ENCODE results near the gene CFB. TPM values are rescaled to one million over a fixed set of nuclear protein-coding genes. Genes with fewer than 3 reads are reported as not detected.

Gene CFB
- total RNA-seq, 6 donors from 2014 or later: 15.0 to 199 (median 58.1) TPM

Small RNA genes lying within 50 kb of the gene (small RNA-seq; reads per million reads assigned to genes)
- gene AL645922.1: 0 reads per million in 4 donors

Other genes with a start within 250 kb of the CFB start
- gene ABHD16A, start 242.8 kb upstream of the CFB start, total RNA-seq: 10 to 100 TPM; 42.1 to 62.5 (median 51.6) TPM
- gene LY6G6F, start 239.2 kb upstream of the CFB start, total RNA-seq: 1 to 10 TPM in 4 of 6 donors, under 1 TPM in 2; 0.63 to 9.4 (median 1.7) TPM
- not detected for gene LY6G6D, start 230.7 kb upstream of the CFB start, total RNA-seq
- gene LY6G6C, start 224.3 kb upstream of the CFB start, total RNA-seq: under 1 TPM in 1 of 6 donors, not detected in 5; 0.23 TPM
- 1 to 10 TPM in 3 of 6 donors, under 1 TPM in 2, not detected in 1; 0.30 to 4.1 (median 1.2) TPM for gene MPIG6B, start 222.7 kb upstream of the CFB start, total RNA-seq
- gene DDAH2, start 216.8 kb upstream of the CFB start, total RNA-seq: 100 to 1,000 TPM in 2 of 6 donors, 10 to 100 TPM in 4; 46.6 to 157 (median 83.7) TPM
- gene CLIC1, start 209.6 kb upstream of the CFB start, total RNA-seq: 100 to 1,000 TPM; 138 to 497 (median 277) TPM
- gene MSH5, start 206.1 kb upstream of the CFB start, total RNA-seq: 10 to 100 TPM in 4 of 6 donors, 1 to 10 TPM in 2; 7.3 to 52.4 (median 13.1) TPM
- gene SAPCD1, start 183.4 kb upstream of the CFB start, total RNA-seq: 10 to 100 TPM in 1 of 6 donors, 1 to 10 TPM in 5; 1.1 to 15.7 (median 5.3) TPM
- 1 to 10 TPM; 4.0 to 7.4 (median 6.6) TPM for gene VWA7, start 168.8 kb upstream of the CFB start, total RNA-seq
- 10 to 100 TPM; 21.2 to 67.8 (median 39.7) TPM for gene VARS1, start 150.3 kb upstream of the CFB start, total RNA-seq
- 10 to 100 TPM in 5 of 6 donors, 1 to 10 TPM in 1; 5.0 to 44.9 (median 20.9) TPM for gene LSM2, start 139.1 kb upstream of the CFB start, total RNA-seq
- 1 to 10 TPM in 5 of 6 donors, under 1 TPM in 1; 0.89 to 3.1 (median 2.0) TPM for gene HSPA1L, start 130.8 kb upstream of the CFB start, total RNA-seq
- 100 to 1,000 TPM in 5 of 6 donors, 10 to 100 TPM in 1; 80.7 to 236 (median 144) TPM for gene HSPA1A, start 130.6 kb upstream of the CFB start, total RNA-seq
- gene HSPA1B, start 118.4 kb upstream of the CFB start, total RNA-seq: 100 to 1,000 TPM in 5 of 6 donors, 10 to 100 TPM in 1; 92.2 to 177 (median 127) TPM
- gene NEU1, start 83.3 kb upstream of the CFB start, total RNA-seq: 10 to 100 TPM; 28.3 to 90.3 (median 64.6) TPM
- 10 to 100 TPM; 19.1 to 84.2 (median 42.0) TPM for gene SLC44A4, start 67.1 kb upstream of the CFB start, total RNA-seq
- 10 to 100 TPM; 23.6 to 57.3 (median 41.7) TPM for gene EHMT2, start 48.4 kb upstream of the CFB start, total RNA-seq
- 1 to 10 TPM; 1.0 to 7.5 (median 2.2) TPM for gene ZBTB12, start 44.0 kb upstream of the CFB start, total RNA-seq
- 100 to 1,000 TPM; 119 to 322 (median 233) TPM for gene C2, start 18.4 kb upstream of the CFB start, total RNA-seq
- gene NELFE, start 12.9 kb downstream of the CFB start, total RNA-seq: 10 to 100 TPM; 42.8 to 84.2 (median 63.0) TPM
- gene SKIC2, start 13.1 kb downstream of the CFB start, total RNA-seq: 100 to 1,000 TPM in 1 of 6 donors, 10 to 100 TPM in 5; 27.7 to 172 (median 58.6) TPM
- gene DXO, start 26.0 kb downstream of the CFB start, total RNA-seq: 10 to 100 TPM; 14.1 to 40.9 (median 19.3) TPM
- 100 to 1,000 TPM in 4 of 6 donors, 10 to 100 TPM in 2; 89.8 to 217 (median 139) TPM for gene C4A, start 36.0 kb downstream of the CFB start, total RNA-seq
- 100 to 1,000 TPM in 3 of 6 donors, 10 to 100 TPM in 3; 85.7 to 193 (median 97.7) TPM for gene C4B, start 68.7 kb downstream of the CFB start, total RNA-seq
- 1 to 10 TPM in 5 of 6 donors, under 1 TPM in 1; 0.30 to 2.3 (median 1.2) TPM for gene CYP21A2, start 92.3 kb downstream of the CFB start, total RNA-seq
- gene TNXB, start 163.2 kb downstream of the CFB start, total RNA-seq: 100 to 1,000 TPM in 4 of 6 donors, 10 to 100 TPM in 2; 58.1 to 206 (median 151) TPM
- 100 to 1,000 TPM in 3 of 6 donors, 10 to 100 TPM in 3; 35.3 to 230 (median 95.8) TPM for gene ATF6B, start 182.2 kb downstream of the CFB start, total RNA-seq
- gene FKBPL, start 184.2 kb downstream of the CFB start, total RNA-seq: 1 to 10 TPM in 5 of 6 donors, not detected in 1; 1.4 to 5.6 (median 4.6) TPM
- 1 to 10 TPM in 2 of 6 donors, under 1 TPM in 3, not detected in 1; 0.69 to 6.3 (median 0.98) TPM for gene PRRT1, start 205.8 kb downstream of the CFB start, total RNA-seq
- 10 to 100 TPM in 5 of 6 donors, 1 to 10 TPM in 1; 7.0 to 64.8 (median 16.8) TPM for gene PPT2, start 208.0 kb downstream of the CFB start, total RNA-seq
- gene EGFL8, start 218.5 kb downstream of the CFB start, total RNA-seq: 10 to 100 TPM in 2 of 6 donors, 1 to 10 TPM in 4; 6.1 to 37.7 (median 9.6) TPM
- gene AGPAT1, start 230.0 kb downstream of the CFB start, total RNA-seq: 10 to 100 TPM; 25.9 to 54.5 (median 32.6) TPM
- 10 to 100 TPM; 23.0 to 73.6 (median 59.1) TPM for gene RNF5, start 232.3 kb downstream of the CFB start, total RNA-seq
- gene AGER, start 238.2 kb downstream of the CFB start, total RNA-seq: 1,000 to 10,000 TPM in 5 of 6 donors, 100 to 1,000 TPM in 1; 543 to 2,806 (median 1,294) TPM
- gene PBX2, start 244.1 kb downstream of the CFB start, total RNA-seq: 100 to 1,000 TPM in 1 of 6 donors, 10 to 100 TPM in 5; 78.6 to 147 (median 93.4) TPM
- gene GPSM3, start 246.5 kb downstream of the CFB start, total RNA-seq: 10 to 100 TPM; 18.9 to 80.4 (median 30.6) TPM